Trophoblast cell (in vitro differentiated cells and primary cell): Measurements from ENCODE around the gene INSM2.

Experiments
- DNase-seq, 2 donors: peaks; one replicate each; pipeline ENCODE4 v3.0.0-alpha.2; 2016
- H2AFZ ChIP-seq: 2 replicates; pipeline ENCODE4 v1.6.1; 2013; ENCODE audit warnings: low read length, moderate library complexity, mild to moderate bottlenecking; ENCODE audit not compliant: insufficient read depth, poor library complexity
- H2AK5ac ChIP-seq: 2 replicates; pipeline ENCODE4 v1.6.1; 2013; ENCODE audit warnings: mild to moderate bottlenecking, low read length
- H2BK120ac ChIP-seq: 2 replicates; pipeline ENCODE4 v1.6.1; 2013; ENCODE audit warnings: low read length, mild to moderate bottlenecking, moderate library complexity; ENCODE audit not compliant: insufficient read depth, poor library complexity
- H2BK12ac ChIP-seq: 2 replicates; pipeline ENCODE4 v1.6.1; 2013; ENCODE audit warnings: mild to moderate bottlenecking, low read length, moderate library complexity
- H2BK5ac ChIP-seq: 2 replicates; pipeline ENCODE4 v1.6.1; 2013; ENCODE audit warnings: low read length, low read depth, moderate library complexity, mild to moderate bottlenecking; ENCODE audit not compliant: poor library complexity
- H3K14ac ChIP-seq: 2 replicates; pipeline ENCODE4 v1.6.1; 2013; ENCODE audit warnings: mild to moderate bottlenecking, low read length
- H3K18ac ChIP-seq: 2 replicates; pipeline ENCODE4 v1.6.1; 2013; ENCODE audit warnings: mild to moderate bottlenecking, low read length
- H3K23ac ChIP-seq: 2 replicates; pipeline ENCODE4 v1.6.1; 2013; ENCODE audit warnings: low read length
- H3K27ac ChIP-seq: 2 replicates; pipeline ENCODE4 v1.5.1; 2013; ENCODE audit warnings: low read depth, mild to moderate bottlenecking, inconsistent platforms, low read length, moderate library complexity
- H3K27me3 ChIP-seq: 2 replicates; pipeline ENCODE4 v1.6.1; 2013; ENCODE audit warnings: inconsistent platforms, mild to moderate bottlenecking, low read length, moderate library complexity; ENCODE audit not compliant: insufficient read depth
- H3K36me3 ChIP-seq, 2 experiments: 1 replicate in 1 of 2; 2 replicates in 1 of 2; pipeline ENCODE4 v1.6.1; 2013; ENCODE audit warnings: low read length in 2 of 2, mild to moderate bottlenecking in 2 of 2, moderate library complexity in 1 of 2; ENCODE audit not compliant: insufficient read depth in 2 of 2, control insufficient read depth in 1 of 2
- H3K4ac ChIP-seq: 2 replicates; pipeline ENCODE4 v1.6.1; 2013; ENCODE audit warnings: low read depth, mild to moderate bottlenecking, low read length, moderate library complexity
- H3K4me1 ChIP-seq, 2 experiments: 1 replicate in 1 of 2; 2 replicates in 1 of 2; pipeline ENCODE4 v1.6.1; 2013; ENCODE audit warnings: low read length in 2 of 2, mild to moderate bottlenecking in 2 of 2, moderate library complexity in 1 of 2; ENCODE audit not compliant: insufficient read depth in 2 of 2, control insufficient read depth in 1 of 2
- H3K4me2 ChIP-seq: 2 replicates; pipeline ENCODE4 v1.6.1; 2013; ENCODE audit warnings: inconsistent platforms, mild to moderate bottlenecking, low read length, moderate library complexity
- H3K4me3 ChIP-seq: 2 replicates; pipeline ENCODE4 v1.5.1; 2013; ENCODE audit warnings: mild to moderate bottlenecking, low read depth, low read length, inconsistent platforms
- H3K79me1 ChIP-seq: one replicate; pipeline ENCODE4 v1.6.1; 2013; ENCODE audit warnings: low read length
- H3K79me2 ChIP-seq: 2 replicates; pipeline ENCODE4 v1.6.1; 2013; ENCODE audit warnings: low read length, mild to moderate bottlenecking; ENCODE audit not compliant: control insufficient read depth, insufficient read depth, poor library complexity
- H3K9ac ChIP-seq: 2 replicates; pipeline ENCODE4 v1.6.1; 2013; ENCODE audit warnings: mild to moderate bottlenecking, low read length
- H3K9me3 ChIP-seq: 2 replicates; pipeline ENCODE4 v1.6.1; 2013; ENCODE audit warnings: low read depth, mild to moderate bottlenecking, control low read depth, inconsistent platforms, low read length; ENCODE audit not compliant: insufficient read depth
- H4K12ac ChIP-seq: 2 replicates; pipeline ENCODE4 v1.6.1; 2013; ENCODE audit warnings: low read depth, mild to moderate bottlenecking, low read length, moderate library complexity
- H4K8ac ChIP-seq: 2 replicates; pipeline ENCODE4 v1.6.1; 2013; ENCODE audit warnings: low read depth, mild to moderate bottlenecking, low read length, moderate library complexity
- H4K91ac ChIP-seq: one replicate; pipeline ENCODE4 v1.6.1; 2013; ENCODE audit warnings: low read depth, mild to moderate bottlenecking, low read length, moderate library complexity
- WGBS: extraction: QIAGEN DNeasy Blood & Tissue Kit; methylation state at CpG from one replicate; pipeline ENCODE4 v1.1.7; 2013; ENCODE audit warnings: missing lambda C conversion rate; ENCODE audit not compliant: insufficient read length, insufficient coverage; ENCODE audit errors: extremely low coverage; 5-methylcytosine and 5-hydroxymethylcytosine counted together

INSM2 gene

GRCh38 chr14:35571598-35571997 is 37.6 kb downstream of the INSM2 start:
- H3K27ac ChIP-seq: no peak overlapping the region
- H2BK120ac ChIP-seq: no peak overlapping the region
- H2BK12ac ChIP-seq: no peak overlapping the region

GRCh38 chr14:35573911-35574310 is 39.9 kb downstream of the INSM2 start:
- no peak overlapping the region for H4K12ac ChIP-seq
- no peak overlapping the region for H4K8ac ChIP-seq
- WGBS: no CpG with 5 or more reads among the region's 2 CpGs
- H2AFZ ChIP-seq: no peak overlapping the region
- H3K14ac ChIP-seq: no peak overlapping the region
- no peaks in the 10 kb centered on the region for H3K27me3 ChIP-seq
- H3K79me1 ChIP-seq: no peaks in the 10 kb centered on the region
- H3K18ac ChIP-seq: no peak overlapping the region
- H2BK5ac ChIP-seq: no peak overlapping the region
- no peak overlapping the region for H2BK120ac ChIP-seq
- no peak overlapping the region for H2AK5ac ChIP-seq
- H3K4me1 ChIP-seq: no peaks in the 10 kb centered on the region
- no peak overlapping the region for H3K4ac ChIP-seq
- no peak overlapping the region for H3K4me3 ChIP-seq
- no peak overlapping the region for H3K23ac ChIP-seq
- no peak overlapping the region for H4K91ac ChIP-seq
- no peak overlapping the region for H2BK12ac ChIP-seq
- H3K36me3 ChIP-seq: no peaks in the 10 kb centered on the region
- H3K79me2 ChIP-seq: no peaks in the 10 kb centered on the region
- no peaks in the 10 kb centered on the region for H3K9me3 ChIP-seq
- H3K27ac ChIP-seq: no peak overlapping the region
- DNase-seq: no peak
- no peak overlapping the region for H3K9ac ChIP-seq
- no peak overlapping the region for H3K4me2 ChIP-seq

More at GRCh38 chr14:35571598-35571997, 37.6 kb downstream of the INSM2 start:
- H3K79me1 ChIP-seq: no peaks in the 10 kb centered on the region
- H4K91ac ChIP-seq: no peak overlapping the region
- no CpG with 5 or more reads among the region's 8 CpGs for WGBS
- no peaks in the 10 kb centered on the region for H3K79me2 ChIP-seq
- no peak for DNase-seq
- no peaks in the 10 kb centered on the region for H3K9me3 ChIP-seq
- H3K23ac ChIP-seq: no peak overlapping the region
- H3K27me3 ChIP-seq: no peaks in the 10 kb centered on the region
- no peaks in the 10 kb centered on the region for H3K36me3 ChIP-seq
- no peak overlapping the region for H4K12ac ChIP-seq
- no peak overlapping the region for H3K18ac ChIP-seq
- H3K4ac ChIP-seq: no peak overlapping the region
- H3K4me2 ChIP-seq: no peak overlapping the region
- no peak overlapping the region for H3K9ac ChIP-seq
- H3K4me1 ChIP-seq: no peaks in the 10 kb centered on the region
- H4K8ac ChIP-seq: no peak overlapping the region
- H2AK5ac ChIP-seq: no peak overlapping the region
- no peak overlapping the region for H2BK5ac ChIP-seq
- H3K14ac ChIP-seq: no peak overlapping the region
- no peak overlapping the region for H3K4me3 ChIP-seq
- H2AFZ ChIP-seq: no peak overlapping the region

- Histone ChIP-seq H4K8ac (no peak overlapping the region), H3K36me3 (no peaks in the 10 kb centered on the region), H3K18ac (no peak overlapping the region), H3K4me3 (no peak overlapping the region), H3K4ac (no peak overlapping the region), H3K27me3 (no peaks in the 10 kb centered on the region), H3K14ac (no peak overlapping the region), H4K91ac (no peak overlapping the region), H2BK5ac (no peak overlapping the region), H3K9me3 (no peaks in the 10 kb centered on the region), H3K9ac (no peak overlapping the region), H3K79me2 (no peaks in the 10 kb centered on the region), H3K23ac (no peak overlapping the region), H3K27ac (no peak overlapping the region), H2BK120ac (no peak overlapping the region), H4K12ac (no peak overlapping the region), H3K4me1 (no peaks in the 10 kb centered on the region), H2BK12ac (no peak overlapping the region), H2AK5ac (no peak overlapping the region), H2AFZ (no peak overlapping the region), H3K79me1 (no peaks in the 10 kb centered on the region), H3K4me2 (no peak overlapping the region)
- DNase-seq: no peak
Measured at GRCh38 chr14:35576260-35576659, 42.3 kb downstream of the INSM2 start.

- Histone ChIP-seq H3K27ac (no peak overlapping the region), H2AK5ac (no peak overlapping the region), H2BK5ac (no peak overlapping the region), H4K12ac (no peak overlapping the region), H3K36me3 (no peaks in the 10 kb centered on the region), H2BK12ac (no peak overlapping the region), H3K4me2 (no peak overlapping the region), H3K79me1 (no peaks in the 10 kb centered on the region), H3K18ac (no peak overlapping the region), H3K4me3 (no peak overlapping the region), H4K91ac (no peak overlapping the region), H3K9me3 (no peaks in the 10 kb centered on the region), H2AFZ (no peak overlapping the region), H3K4me1 (no peaks in the 10 kb centered on the region), H3K14ac (no peak overlapping the region), H3K27me3 (no peaks in the 10 kb centered on the region), H3K79me2 (no peaks in the 10 kb centered on the region), H3K4ac (no peak overlapping the region), H3K9ac (no peak overlapping the region), H3K23ac (no peak overlapping the region), H4K8ac (no peak overlapping the region), H2BK120ac (no peak overlapping the region)
- DNase-seq: no peak
- no CpG with 5 or more reads among the region's 1 CpG for WGBS
Measured at GRCh38 chr14:35576856-35577255, 42.9 kb downstream of the INSM2 start.
